DMS53 treated with DMSO at 0.1 percent for 48 hours (cell line): ENCODE results near the gene IDE.

ENCODE experiments used
- DNase-seq: peaks from one replicate; lab custom pipeline; 2025; ENCODE audit not compliant: unreplicated experiment; lab: John Stamatoyannopoulos, UW

The IDE gene

GRCh38 chr10:92567952-92568600, 5.8 kb downstream of the IDE start:
- no peak for DNase-seq

- DNase-seq, result no peak
Observed at GRCh38 chr10:92562424-92562823, 11.5 kb downstream of the IDE start.

DNA sequence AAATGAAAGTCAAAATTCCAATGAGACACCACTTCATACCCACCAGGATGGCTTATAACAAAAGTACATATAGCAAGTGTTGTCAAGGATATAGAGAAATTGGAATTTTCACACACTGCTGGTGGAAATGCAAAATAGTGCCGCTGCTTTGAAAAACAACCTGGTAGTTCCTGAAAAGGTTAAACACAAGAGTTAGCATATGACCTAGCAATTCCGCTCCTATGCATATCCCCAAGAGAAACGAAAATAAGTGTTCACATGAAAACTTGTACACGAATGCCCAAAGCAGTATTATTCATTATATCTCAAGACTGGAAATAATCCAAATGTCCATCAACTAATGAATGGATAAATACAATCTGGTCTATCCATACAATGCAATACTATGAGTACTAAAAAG, 14.8 kb downstream of the IDE start:
- no peak for DNase-seq

GRCh38 chr10:92553959-92554358, 19.9 kb downstream of the IDE start:
- DNase-seq, result no peak

DNA sequence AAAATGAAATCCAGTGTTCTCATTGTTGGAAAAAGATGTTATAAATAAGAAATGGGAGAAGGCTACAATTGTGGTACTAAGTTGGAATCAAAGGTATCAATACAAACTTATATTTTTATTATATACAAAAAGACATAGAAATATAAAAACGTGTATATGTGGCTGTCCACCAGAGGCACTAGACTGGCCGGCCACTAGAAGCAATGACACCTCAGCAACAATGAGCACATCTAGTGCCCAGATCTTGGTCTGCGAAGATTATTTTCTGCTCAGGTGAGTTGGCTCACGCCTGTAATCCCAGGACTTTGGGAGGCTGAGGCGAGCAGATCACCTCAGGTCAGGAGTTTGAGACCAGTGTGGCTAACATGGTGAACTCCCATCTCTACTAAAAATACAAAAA, 21.6 kb downstream of the IDE start:
- no peak for DNase-seq

DNA sequence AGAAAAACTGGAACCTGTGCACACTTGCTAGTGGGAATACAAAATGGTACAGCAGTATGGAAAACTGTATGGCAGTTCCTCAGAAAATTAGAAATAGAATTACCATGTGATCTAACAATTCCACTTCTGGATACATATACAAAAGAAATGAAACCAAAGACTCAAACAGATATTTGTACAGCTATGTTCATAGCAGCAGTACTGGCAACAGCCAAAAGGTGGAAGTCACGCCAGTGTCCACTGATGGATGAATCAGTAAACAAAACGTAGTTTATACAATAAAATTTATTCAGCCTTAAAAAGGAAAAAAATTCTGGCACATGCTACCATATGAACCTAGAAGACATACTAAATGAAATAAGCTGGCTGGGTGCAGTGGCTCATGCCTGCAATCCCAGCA, 23.0 kb downstream of the IDE start:
- no peak for DNase-seq

DNA sequence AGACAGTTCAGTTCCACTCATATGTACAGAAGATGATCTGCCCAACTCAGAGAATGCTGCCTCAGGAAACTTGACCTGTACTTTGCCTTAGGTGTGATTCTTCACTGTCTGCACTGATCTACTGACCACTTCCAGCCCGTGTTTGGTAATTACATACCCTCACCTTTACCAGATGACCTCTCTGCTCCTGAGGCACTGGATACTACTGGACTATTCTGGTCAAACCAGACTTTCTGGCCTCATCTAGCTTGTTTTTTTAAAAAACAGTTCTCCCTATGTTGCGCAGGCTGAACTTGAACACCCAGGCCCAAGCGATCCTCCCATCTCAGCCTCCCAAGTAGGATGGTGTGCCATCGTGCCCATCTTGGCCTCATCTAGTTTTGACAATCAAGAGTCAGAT, 26.2 kb downstream of the IDE start:
- DNase-seq, result no peak

- DNase-seq, result no peak
Observed at GRCh38 chr10:92545556-92545955, 28.3 kb downstream of the IDE start.

- DNase-seq, result no peak
Observed at GRCh38 chr10:92544296-92544695, 29.6 kb downstream of the IDE start.

GRCh38 chr10:92542458-92542857, 31.4 kb downstream of the IDE start:
- no peak for DNase-seq

GRCh38 chr10:92541583-92541982, 32.3 kb downstream of the IDE start:
- no peak for DNase-seq

DNA sequence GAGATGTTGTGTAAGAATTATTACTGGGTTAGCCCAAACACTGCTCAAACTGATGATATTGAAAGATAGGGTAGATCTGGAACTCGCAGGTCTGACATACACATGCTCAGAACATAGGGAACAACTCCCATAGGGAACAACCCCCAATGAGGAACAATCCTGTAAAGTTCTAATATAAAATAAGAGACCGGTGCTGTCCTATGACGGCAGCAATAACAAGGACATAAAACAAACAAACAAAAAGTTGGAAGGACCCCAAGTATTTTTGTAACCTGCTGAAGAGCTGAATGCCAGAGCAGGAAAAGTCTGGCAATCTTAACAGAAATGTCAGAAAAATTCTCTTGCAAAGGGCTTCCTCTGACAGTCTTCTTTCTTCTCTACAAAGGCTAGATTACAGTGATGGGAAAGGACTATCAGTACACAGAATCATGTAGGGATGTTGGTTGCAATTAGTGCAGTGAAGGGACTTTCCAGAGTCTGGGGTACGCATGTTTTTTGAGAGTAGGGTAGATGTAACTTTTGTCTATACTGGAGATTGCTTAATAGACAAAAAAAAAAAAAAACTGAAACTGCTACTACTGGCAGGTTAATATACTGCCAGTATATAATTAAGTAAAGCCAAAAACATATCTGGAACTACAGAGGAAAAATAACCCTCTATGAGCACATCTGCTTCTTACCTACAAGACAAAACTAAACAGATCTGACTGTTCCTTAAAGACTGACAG, 35.5 kb downstream of the IDE start:
- DNase-seq, result no peak

DNA sequence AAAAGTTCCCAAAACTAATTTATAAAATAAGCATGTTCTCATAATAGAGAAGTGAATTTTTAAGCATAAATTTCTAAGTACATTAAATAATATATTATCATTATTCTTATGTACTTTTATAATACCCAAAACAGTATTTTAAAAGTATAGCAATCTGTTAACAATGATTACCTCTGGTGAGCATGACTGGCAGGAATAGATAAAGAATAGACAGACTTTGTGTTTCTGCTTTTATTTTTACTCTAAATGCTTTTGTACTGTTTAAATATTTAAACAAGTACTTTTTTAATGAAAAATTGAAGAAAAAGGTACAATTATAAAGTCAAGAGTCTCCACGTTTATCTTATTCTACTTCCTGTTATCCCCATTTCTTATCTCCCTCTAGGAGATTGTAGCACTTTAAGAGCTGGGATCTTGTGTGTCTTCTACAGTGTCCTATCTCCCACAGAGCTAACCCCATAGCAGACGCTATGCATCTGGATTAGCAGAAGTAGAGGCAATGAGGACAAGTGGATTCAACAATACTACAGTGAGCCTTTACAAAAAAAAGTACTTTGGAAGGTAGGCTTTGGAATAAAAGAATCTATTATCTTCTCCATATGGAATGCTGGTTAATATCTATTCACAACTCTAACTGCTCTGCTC, 42.9 kb downstream of the IDE start:
- DNase-seq, result no peak

GRCh38 chr10:92530421-92530820, 43.5 kb downstream of the IDE start:
- no peak for DNase-seq

DNA sequence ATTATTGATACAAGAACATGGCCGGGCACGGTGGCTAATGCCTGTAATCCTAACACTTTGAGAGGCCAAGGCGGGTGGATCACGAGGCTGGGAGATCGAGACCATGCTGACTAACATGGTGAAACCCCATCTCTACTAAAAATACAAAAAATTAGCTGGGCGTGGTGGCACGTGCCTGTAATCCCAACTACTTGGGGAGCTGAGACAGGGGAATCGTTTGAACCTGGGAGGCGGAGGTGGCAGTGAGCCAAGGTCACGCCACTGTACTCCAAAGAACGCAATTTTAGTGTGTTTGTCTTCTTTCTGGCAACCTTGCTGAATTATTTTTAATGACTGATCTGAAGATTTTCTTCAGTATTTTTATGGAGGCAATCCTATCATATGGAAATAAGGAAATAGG, 46.2 kb downstream of the IDE start:
- DNase-seq, result no peak

DNA sequence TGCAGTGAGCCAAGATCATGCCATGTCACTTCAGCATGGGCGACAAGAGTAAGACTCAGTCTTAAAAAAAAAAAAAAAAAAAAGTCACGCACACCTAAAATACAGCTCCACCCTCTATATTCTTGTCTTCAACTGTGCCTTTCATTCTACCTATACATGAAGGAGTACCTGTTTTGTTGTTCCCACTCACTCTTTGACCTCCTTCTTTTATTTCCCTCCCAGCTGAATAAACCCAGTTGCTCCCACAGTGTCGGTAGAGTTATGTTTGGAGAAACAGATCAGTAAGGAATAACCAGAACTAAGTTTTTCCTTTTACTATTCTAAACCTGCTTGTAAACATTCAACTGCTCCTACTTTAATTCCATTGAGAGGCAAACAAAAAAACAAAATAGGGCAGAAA, 50.3 kb downstream of the IDE start:
- no peak for DNase-seq

DNA sequence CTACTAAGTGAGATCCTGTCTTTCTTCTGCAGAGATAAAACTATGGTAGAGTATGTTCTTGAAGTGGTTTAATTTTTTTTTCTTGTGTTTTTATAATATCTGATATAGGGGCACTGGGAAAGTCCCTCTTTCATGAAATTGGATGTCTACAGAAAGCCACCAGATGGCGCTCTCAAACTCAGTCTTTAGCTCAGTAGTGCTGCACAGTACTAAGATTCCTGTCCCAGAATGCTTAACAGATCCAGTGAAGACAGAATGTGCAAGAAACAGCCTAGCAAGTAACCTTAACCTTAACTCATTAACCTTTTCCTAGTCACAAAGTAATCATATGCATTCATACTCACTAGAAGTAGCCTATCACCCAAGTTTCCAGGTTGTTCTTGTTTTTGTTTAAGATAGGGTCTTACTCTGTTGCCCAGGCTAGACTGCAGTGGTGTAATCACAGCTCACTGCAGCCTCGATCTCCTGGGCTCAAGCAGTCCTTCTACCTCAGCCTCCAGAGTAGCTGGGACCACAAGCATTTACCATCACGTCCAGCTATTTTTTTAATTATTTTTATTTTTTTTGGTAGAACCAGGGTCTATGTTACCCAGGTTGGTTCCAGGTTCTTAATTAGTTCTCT, 56.7 kb downstream of the IDE start:
- DNase-seq, result peak; percentile 68

DNA sequence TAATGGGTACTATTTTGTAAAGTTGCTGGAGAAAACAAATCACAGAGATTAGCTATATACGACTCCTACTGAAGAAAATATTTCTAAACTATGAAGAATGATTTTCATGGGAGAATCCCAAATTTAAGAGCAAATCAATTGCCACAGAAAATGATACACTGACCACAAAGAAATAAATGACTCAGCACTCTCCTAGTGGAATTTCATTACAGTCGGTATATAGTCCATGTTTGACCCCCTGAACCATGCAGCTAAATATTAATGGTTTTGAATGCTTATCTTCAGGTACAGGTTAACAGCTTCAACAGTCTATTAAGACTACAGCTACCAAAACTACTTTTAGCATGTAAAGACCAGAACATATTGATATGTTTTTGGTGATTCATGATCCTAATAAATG, 65.0 kb downstream of the IDE start:
- no peak for DNase-seq

- no peak for DNase-seq
Observed at GRCh38 chr10:92506336-92506735, 67.6 kb downstream of the IDE start.

DNA sequence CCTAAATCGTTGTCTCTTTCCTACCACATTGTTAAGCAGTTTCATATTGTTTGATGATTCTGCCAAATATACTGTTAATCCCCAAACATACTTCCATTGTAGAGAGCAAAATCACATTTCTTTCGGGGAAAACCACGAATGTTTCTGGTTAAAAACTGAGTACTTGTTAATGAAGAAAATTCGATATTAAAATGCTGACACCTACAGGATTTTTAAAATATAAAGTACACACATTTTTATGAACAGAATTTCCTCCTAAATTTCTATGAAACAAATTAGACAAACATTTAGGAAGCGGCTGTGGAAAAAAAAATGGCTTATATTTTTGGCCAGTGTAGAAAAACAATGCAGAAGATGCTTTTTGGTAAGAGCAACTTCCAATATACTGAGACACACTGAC, 68.8 kb downstream of the IDE start:
- DNase-seq, result no peak

DNA sequence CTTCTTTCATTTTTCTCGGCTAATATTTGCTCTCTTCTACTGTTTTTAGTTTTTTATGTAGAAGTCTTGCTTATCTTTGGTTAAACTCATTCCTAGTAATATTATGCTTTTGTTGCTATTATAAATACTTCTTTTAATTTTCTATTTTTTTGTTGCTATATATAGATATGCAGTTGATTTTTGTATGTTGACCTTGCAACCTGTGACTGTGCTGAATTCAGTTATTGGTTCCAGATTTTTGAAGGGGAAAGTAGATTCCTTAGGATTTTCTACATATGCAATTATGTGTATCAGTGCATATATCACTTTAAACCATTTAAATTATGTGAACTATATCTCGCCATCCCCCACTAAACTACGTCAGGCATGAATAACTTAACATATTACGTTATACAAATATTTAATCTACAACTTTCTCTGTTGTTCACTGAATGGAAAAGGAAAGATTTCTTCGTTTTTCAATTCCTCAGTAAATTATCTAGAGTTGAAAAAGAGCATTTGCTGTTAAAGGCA, 71.5 kb downstream of the IDE start:
- DNase-seq, result no peak

GRCh38 chr10:92493362-92493761, 80.5 kb downstream of the IDE start:
- DNase-seq, result no peak
